GM19193 (cell line): ENCODE results near the gene TRRAP.

Experiments used
- POLR2A ChIP-seq: IDR thresholded peaks from 4 replicates; pipeline ENCODE4 v1.6.1; 2011; ENCODE audit not compliant: insufficient read depth, insufficient read length; ENCODE audit errors: extremely low read depth

TRRAP gene

DNA sequence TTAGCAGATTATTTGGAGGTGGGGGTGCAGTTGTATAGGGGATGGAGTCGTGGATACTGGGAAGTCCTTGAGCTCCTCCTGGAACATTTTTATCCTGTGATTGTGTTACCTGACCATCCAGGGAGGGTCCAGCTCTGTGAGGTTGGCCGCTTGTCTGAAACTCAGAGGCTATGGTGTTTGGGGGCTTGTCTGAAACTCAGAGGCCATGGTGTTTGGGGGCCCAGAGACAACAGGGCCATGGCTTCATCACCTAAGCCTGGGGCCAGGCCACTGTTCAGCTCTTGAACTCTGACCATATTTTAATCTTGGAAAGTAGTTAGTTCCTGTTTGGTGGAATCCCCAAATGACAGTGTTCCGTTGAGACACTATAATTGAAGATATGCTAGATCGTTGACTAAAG is 66.1 kb downstream of the TRRAP start:
- no peak for TF ChIP-seq POLR2A

DNA sequence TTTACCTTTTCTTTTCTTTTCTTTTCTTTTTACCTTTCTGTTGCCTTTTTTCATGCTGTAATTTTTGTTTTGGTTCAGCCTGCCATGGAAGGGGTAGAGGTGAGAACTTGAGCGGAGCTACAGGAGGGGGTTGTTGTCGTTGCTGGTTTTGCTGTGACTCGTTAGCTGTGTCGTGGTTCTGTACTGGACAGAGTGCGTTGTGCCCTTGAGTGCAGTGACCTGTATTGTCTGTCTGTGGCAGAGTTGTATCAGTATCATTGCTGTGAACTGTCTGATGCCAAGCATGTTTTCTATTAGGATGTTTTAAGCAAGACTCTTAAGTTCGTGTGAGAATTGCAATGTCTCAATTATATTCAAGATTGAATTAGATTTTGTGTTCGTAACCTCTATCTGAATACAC is 67.5 kb downstream of the TRRAP start:
- TF ChIP-seq POLR2A = no peak

GRCh38 chr7:98946389-98946788 is 68.1 kb downstream of the TRRAP start:
- no peak for TF ChIP-seq POLR2A

GRCh38 chr7:98949336-98950044 is 71.2 kb downstream of the TRRAP start:
- TF ChIP-seq POLR2A = no peak

DNA sequence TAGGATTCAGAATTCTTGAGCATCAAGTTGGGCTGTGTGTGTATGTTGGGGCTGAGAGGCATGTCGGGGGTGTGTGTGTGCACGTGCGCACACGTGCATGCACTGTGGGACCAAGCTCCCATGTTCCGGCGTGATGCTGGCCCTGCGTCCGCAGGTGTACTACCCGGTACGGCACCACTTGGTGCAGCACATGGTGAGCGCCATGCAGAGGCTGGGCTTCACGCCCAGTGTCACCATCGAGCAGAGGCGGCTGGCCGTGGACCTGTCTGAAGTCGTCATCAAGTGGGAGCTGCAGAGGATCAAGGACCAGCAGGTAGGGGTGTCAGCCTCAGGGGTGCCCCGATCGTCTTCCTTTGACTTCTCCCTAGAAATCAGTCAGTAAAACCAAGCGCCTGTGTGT is 77.7 kb downstream of the TRRAP start:
- TF ChIP-seq POLR2A = no peak

DNA sequence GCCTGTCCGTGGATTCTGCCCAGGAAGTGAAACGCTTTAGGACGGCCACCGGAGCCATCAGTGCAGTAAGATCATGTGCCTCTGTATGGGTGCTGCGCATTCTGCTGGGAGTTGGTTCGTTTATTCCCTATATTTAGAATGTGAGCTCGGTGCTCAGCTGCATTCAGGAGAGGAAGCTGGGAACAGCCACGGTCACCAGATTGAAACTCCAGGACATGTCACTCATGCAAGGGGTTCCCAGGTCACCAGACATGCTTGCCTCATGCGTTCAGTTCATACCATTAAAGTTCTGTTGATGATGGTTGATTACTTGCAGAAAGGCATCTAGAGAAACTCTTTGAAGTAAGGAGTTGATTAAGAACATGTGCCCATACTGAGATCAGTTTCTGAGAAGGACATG is 78.1 kb downstream of the TRRAP start:
- TF ChIP-seq POLR2A = no peak

- TF ChIP-seq POLR2A = no peak
These were observed 78.6 kb downstream of the TRRAP start for GRCh38 chr7:98956937-98957336.

GRCh38 chr7:98957766-98958165 is 79.4 kb downstream of the TRRAP start:
- no peak for TF ChIP-seq POLR2A

DNA sequence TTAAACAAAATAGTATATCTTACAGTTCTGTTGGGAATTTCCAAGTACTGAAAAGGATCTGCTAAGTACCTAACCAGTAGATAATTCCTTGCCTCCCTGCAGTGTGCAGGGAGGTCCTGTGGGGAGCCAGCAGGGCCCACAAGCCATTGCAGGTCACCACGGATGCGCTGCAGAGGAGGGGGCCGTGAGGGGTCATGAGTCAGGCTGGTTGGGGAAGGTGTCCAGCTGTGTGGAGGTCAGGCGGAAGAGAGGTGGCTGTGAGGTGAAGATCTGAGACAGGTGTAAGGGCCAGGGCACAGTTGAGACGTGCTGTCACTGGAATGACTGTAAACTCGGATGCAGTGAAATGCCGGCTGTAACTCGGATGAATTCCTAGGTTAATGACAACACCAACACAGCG is 80.6 kb downstream of the TRRAP start:
- no peak for TF ChIP-seq POLR2A

GRCh38 chr7:98963305-98963704 is 85.0 kb downstream of the TRRAP start:
- no peak for TF ChIP-seq POLR2A

DNA sequence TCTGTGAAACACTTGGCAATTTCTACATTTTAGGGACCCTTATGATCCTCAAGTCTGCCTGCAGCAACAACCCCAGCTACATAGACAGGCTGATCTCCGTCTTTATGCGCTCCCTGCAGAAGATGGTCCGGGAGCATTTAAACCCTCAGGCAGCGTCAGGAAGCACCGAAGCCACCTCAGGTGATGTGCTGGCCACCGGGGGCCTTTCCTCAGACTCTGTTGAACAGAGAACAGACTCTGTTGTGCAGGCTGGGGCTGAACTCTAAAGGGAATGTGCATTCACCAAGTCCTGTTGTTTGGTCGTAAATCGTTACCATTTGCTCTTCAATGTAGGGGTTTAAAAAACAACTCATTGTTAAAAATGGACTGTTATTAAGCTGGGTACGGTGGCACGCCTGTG is 86.3 kb downstream of the TRRAP start:
- TF ChIP-seq POLR2A = no peak

DNA sequence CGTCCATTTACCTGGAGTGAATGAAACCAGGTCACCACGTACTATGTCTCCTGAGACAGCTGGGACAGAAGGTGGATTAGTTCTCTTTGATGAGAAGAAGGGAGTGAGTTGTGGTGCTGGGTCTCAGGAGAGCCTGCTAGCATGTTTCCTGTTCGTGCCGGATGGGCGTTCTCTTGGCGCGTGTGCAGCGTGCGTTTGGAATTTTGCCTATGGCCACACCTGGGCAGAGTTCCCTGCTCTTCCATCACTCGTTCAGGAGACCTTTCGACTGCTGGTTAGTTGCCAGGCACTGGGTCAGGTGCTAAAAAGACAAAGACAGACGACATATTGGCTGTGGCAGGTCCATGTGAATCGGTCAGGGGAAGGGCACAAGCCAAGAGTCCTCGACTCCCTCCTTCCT is 90.3 kb downstream of the TRRAP start:
- no peak for TF ChIP-seq POLR2A

DNA sequence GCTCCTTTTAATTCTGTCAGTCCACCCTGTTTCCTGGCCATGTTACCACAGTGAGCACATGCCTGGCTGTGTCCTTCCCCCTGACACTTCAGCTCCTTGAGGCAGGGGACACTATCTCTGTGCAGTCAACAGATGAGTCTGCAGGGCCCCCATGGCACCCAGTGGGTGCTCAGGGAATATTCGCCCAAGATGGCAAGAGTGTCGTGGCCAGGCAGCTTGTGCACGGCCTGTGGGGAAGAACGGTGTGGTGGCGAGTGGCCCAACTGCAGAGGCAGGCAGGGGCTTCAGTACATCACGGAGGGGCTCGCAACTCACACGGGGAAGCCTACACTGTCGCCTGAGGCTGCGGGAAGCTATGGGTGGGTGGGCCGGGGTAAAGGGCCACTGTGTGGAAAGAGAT is 91.1 kb downstream of the TRRAP start:
- no peak for TF ChIP-seq POLR2A

GRCh38 chr7:98970016-98970615 is 91.8 kb downstream of the TRRAP start:
- TF ChIP-seq POLR2A = no peak

- no peak for TF ChIP-seq POLR2A
These were observed 92.5 kb downstream of the TRRAP start for GRCh38 chr7:98970805-98971204.

GRCh38 chr7:98974205-98974604 is 95.9 kb downstream of the TRRAP start:
- TF ChIP-seq POLR2A = no peak

GRCh38 chr7:98974906-98975816 is 96.8 kb downstream of the TRRAP start:
- TF ChIP-seq POLR2A = no peak
